Naive thymus-derived CD4-positive, alpha-beta T cell (primary cell): Measurements from ENCODE around the gene PTN. TPM values are rescaled to one million over a fixed set of nuclear protein-coding genes. Genes with fewer than 3 reads are reported as not detected.

ENCODE experiments used
- ATAC-seq: fragments of 150-1000 bp; cut with Tn5 transposase; 2 replicates; pipeline ENCODE4 v1.10.0; 2021; ENCODE audit warnings: mild to moderate bottlenecking, moderate library complexity
- CTCF ChIA-PET: fragments of 350-600 bp; sonication (Branson Sonifier 250); formaldehyde crosslinking; loops from one replicate; lab custom pipeline; 2021; ENCODE audit warnings: antibody characterized with exemption; lab: Charles Lee
- POLR2A ChIA-PET: fragments of 350-600 bp; sonication (Branson Sonifier 250); formaldehyde crosslinking; loops from one replicate; lab custom pipeline; 2021; ENCODE audit warnings: antibody characterized with exemption, inconsistent platforms; lab: Charles Lee
- DNase-seq, 9 donors: peaks; one replicate each; pipeline versions ENCODE4 v3.0.0 to v3.0.0-alpha.2; 2020 to 2022; ENCODE audit warnings: mixed read lengths in 1 of 9
- H3K27ac ChIP-seq: one replicate; pipeline ENCODE4 v1.7.0; 2013; ENCODE audit warnings: mild to moderate bottlenecking, low read depth, low read length, moderate library complexity
- H3K27me3 ChIP-seq, 2 donors: one replicate each; pipeline ENCODE4 v1.7.0; 2013; ENCODE audit warnings: low read length in 2 of 2, mild to moderate bottlenecking in 2 of 2, moderate library complexity in 2 of 2; ENCODE audit not compliant: control insufficient read depth in 2 of 2, insufficient read depth in 2 of 2
- H3K36me3 ChIP-seq, 3 experiments: 1 replicate in 2 of 3; 2 replicates in 1 of 3; pipeline ENCODE4 v1.7.0; 2013; ENCODE audit warnings: low read length in 3 of 3, mild to moderate bottlenecking in 3 of 3, moderate library complexity in 1 of 3; ENCODE audit not compliant: insufficient read depth in 3 of 3, control insufficient read depth in 2 of 3
- H3K4me1 ChIP-seq, 2 donors: one replicate each; pipeline ENCODE4 v1.7.0; 2013; ENCODE audit warnings: low read length in 2 of 2, mild to moderate bottlenecking in 2 of 2, moderate library complexity in 1 of 2; ENCODE audit not compliant: control insufficient read depth in 2 of 2, insufficient read depth in 2 of 2
- H3K4me3 ChIP-seq: 2 replicates; pipeline ENCODE4 v1.7.0; 2013; ENCODE audit warnings: mild to moderate bottlenecking, low read length
- H3K9me3 ChIP-seq, 3 experiments: 1 replicate in 2 of 3; 2 replicates in 1 of 3; pipeline ENCODE4 v1.7.0; 2013; ENCODE audit warnings: low read length in 3 of 3; ENCODE audit not compliant: control insufficient read depth in 2 of 3
- H3K27ac Mint-ChIP-seq, 9 donors: one replicate each; pipeline ENCODE4 v1.8.0; 2020 to 2022; ENCODE audit warnings: mixed read lengths in 9 of 9, mild to moderate bottlenecking in 8 of 9, moderate library complexity in 5 of 9, inconsistent platforms in 2 of 9
- H3K27me3 Mint-ChIP-seq, 5 donors: one replicate each; pipeline ENCODE4 v1.8.0; 2021 to 2022; ENCODE audit warnings: mixed read lengths in 5 of 5, mild to moderate bottlenecking in 1 of 5
- H3K36me3 Mint-ChIP-seq, 5 donors: one replicate each; pipeline ENCODE4 v1.8.0; 2020 to 2022; ENCODE audit warnings: mixed read lengths in 5 of 5, mild to moderate bottlenecking in 3 of 5, inconsistent platforms in 1 of 5
- H3K4me1 Mint-ChIP-seq, 7 donors: one replicate each; pipeline ENCODE4 v1.8.0; 2020 to 2022; ENCODE audit warnings: mixed read lengths in 7 of 7, mild to moderate bottlenecking in 3 of 7, inconsistent platforms in 1 of 7
- H3K4me3 Mint-ChIP-seq, 10 donors: one replicate each; pipeline ENCODE4 v1.8.0; 2020 to 2022; ENCODE audit warnings: mild to moderate bottlenecking in 10 of 10, mixed read lengths in 10 of 10, moderate library complexity in 6 of 10, inconsistent platforms in 2 of 10
- H3K9me3 Mint-ChIP-seq, 11 donors: one replicate each; pipeline ENCODE4 v1.8.0; 2020 to 2022; ENCODE audit warnings: mixed read lengths in 11 of 11, mild to moderate bottlenecking in 4 of 11, inconsistent platforms in 1 of 11, moderate library complexity in 1 of 11
- intact Hi-C, 2 donors: fragments of 100-400 bp; cut with micrococcal nuclease; formaldehyde crosslinking; loops; one replicate each; pipeline ENCODE4 v1.15.1; 2023
- polyA plus RNA-seq, 2 donors: library from polyadenylated mRNA; unstranded; fragments of 300-500 nt; fragmentation: Illumina TruSeq; gene quantifications; one replicate each; pipeline ENCODE4 v1.2.3, GENCODE V29; 2021
- total RNA-seq, 6 experiments: library from RNA in 5 of 6; stranded (reverse) in 5 of 6; gene quantifications; 1 replicate in 5 of 6; 2 replicates in 1 of 6; pipeline ENCODE4 v1.2.3 and lab custom pipeline; 2021 to 2026

The PTN gene
- total and polyA plus RNA-seq, 7 experiments from 2014 or later: not detected

- ATAC-seq: no peak
- H3K9me3 Mint-ChIP-seq: peaks cover 0 to 9% (median 2%) of the 10 kb centered on the region in 11 donors
- intact Hi-C loops: no loop called here
These were observed 38.8 kb downstream of the PTN start for GRCh38 chr7:137304624-137305235.

GRCh38 chr7:137304165-137304564, 39.4 kb downstream of the PTN start:
- H3K9me3 ChIP-seq: no peaks in the 10 kb centered on the region
- H3K36me3 Mint-ChIP-seq: no peaks in the 10 kb centered on the region
- H3K9me3 Mint-ChIP-seq: peaks cover 0 to 8% (median 2%) of the 10 kb centered on the region in 11 donors
- ATAC-seq: no peak
- H3K4me3 ChIP-seq: no peak overlapping the region
- no peaks in the 10 kb centered on the region for H3K4me1 ChIP-seq
- ChIA-PET CTCF (no interaction called here), POLR2A (no interaction called here)
- H3K27me3 Mint-ChIP-seq: no peaks in the 10 kb centered on the region
- no peaks in the 10 kb centered on the region for H3K4me1 Mint-ChIP-seq
- H3K4me3 Mint-ChIP-seq: no peak overlapping the region
- H3K27ac ChIP-seq: no peak overlapping the region
- no peak for DNase-seq
- no peak overlapping the region for H3K27ac Mint-ChIP-seq
- intact Hi-C loops: no loop called here
- H3K27me3 ChIP-seq: no peaks in the 10 kb centered on the region
- no peaks in the 10 kb centered on the region for H3K36me3 ChIP-seq

More at GRCh38 chr7:137304624-137305235, 38.8 kb downstream of the PTN start:
- CTCF ChIA-PET: no interaction called here
- no peak overlapping the region for H3K27ac ChIP-seq
- no peak overlapping the region for H3K4me3 ChIP-seq
- Mint-ChIP-seq H3K4me3 (no peak overlapping the region), H3K36me3 (no peaks in the 10 kb centered on the region), H3K4me1 (no peaks in the 10 kb centered on the region), H3K27me3 (no peaks in the 10 kb centered on the region), H3K27ac (no peak overlapping the region)
- H3K4me1 ChIP-seq: no peaks in the 10 kb centered on the region
- no peaks in the 10 kb centered on the region for H3K27me3 ChIP-seq
- no peak for DNase-seq
- POLR2A ChIA-PET: no interaction called here
- no peaks in the 10 kb centered on the region for H3K9me3 ChIP-seq
- no peaks in the 10 kb centered on the region for H3K36me3 ChIP-seq

DNA sequence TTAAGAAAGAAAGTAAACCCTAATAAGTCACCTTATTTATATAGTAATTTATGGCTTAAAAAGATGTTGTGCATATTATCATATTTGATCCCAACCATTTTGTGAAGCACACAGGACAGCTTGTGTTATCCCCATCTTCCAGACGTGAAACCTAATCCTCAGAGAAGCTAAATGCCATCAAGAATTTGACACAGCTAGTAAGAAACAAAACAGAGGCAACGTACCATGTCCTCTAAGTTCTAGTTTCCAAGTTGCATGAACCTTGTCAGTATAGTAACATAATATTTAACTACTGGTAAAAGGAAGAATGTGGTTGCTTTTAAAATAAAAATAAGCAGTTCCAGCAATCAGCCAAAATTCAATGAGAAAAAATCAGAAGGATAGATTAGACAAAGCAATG, 41.5 kb downstream of the PTN start:
- Histone ChIP-seq H3K9me3 (no peaks in the 10 kb centered on the region), H3K27me3 (no peaks in the 10 kb centered on the region), H3K4me3 (no peak overlapping the region), H3K36me3 (no peaks in the 10 kb centered on the region), H3K27ac (no peak overlapping the region), H3K4me1 (no peaks in the 10 kb centered on the region)
- Mint-ChIP-seq H3K4me3 (no peak overlapping the region), H3K36me3 (no peaks in the 10 kb centered on the region), H3K9me3 (peaks cover 0 to 9% (median 2%) of the 10 kb centered on the region in 11 donors), H3K27ac (no peak overlapping the region), H3K27me3 (no peaks in the 10 kb centered on the region), H3K4me1 (no peaks in the 10 kb centered on the region)
- CTCF ChIA-PET: no interaction called here
- no peak for ATAC-seq
- POLR2A ChIA-PET: no interaction called here
- DNase-seq: no peak
- intact Hi-C loops: no loop called here

GRCh38 chr7:137298464-137298794, 45.1 kb downstream of the PTN start:
- Histone ChIP-seq H3K27ac (no peak overlapping the region), H3K36me3 (no peaks in the 10 kb centered on the region), H3K4me1 (no peaks in the 10 kb centered on the region), H3K9me3 (no peaks in the 10 kb centered on the region), H3K27me3 (no peaks in the 10 kb centered on the region), H3K4me3 (no peak overlapping the region)
- Mint-ChIP-seq H3K27ac (no peak overlapping the region), H3K27me3 (no peaks in the 10 kb centered on the region), H3K4me1 (no peaks in the 10 kb centered on the region), H3K4me3 (no peak overlapping the region), H3K9me3 (peaks cover 0 to 9% (median 0%) of the 10 kb centered on the region in 11 donors), H3K36me3 (no peaks in the 10 kb centered on the region)
- ChIA-PET CTCF (no interaction called here), POLR2A (no interaction called here)
- DNase-seq: no peak
- intact Hi-C loops: no loop called here
- no peak for ATAC-seq

DNA sequence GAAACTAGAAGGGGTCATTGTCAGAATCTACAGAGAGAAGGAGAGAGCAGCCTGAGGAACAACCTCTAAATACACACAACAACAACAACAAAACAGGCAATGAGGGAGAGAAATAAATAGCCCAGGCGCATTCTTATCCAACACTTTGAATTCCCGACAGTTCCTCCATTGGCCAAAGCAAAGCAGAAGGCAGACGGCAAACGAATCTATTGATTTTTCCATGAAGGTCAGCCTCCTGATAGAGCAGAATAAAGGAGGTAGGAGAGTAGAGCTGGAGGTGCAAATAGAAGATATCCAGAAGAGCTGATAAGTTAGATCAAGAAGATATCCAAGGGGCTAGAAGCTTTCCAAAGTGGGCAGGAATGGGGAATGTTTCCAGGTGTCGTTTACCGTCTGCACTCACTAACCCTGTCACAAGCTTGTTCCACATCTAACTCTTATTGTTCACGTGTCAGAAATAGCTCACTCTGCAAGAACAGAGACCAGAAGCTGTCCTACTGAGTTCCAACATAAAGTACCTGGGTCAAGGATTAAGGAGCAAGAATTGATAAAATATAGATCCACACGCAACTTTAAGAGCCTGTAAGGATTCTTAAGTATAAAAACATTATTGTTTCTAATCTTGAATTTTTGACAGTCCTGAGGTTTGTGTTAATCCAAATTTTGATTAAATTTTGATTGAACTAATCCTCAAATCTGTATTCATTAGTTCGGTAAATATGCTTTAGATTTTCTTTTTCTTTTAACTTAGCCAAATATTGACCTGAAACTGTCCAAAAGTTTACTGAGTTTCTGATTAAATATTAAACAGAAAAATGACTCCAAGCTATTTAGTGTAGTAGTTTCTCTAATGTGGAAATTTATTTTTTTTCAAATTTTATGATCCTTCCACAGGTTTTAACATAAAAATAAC, 45.7 kb downstream of the PTN start:
- no peaks in the 10 kb centered on the region for H3K27me3 Mint-ChIP-seq
- ChIA-PET CTCF (no interaction called here), POLR2A (no interaction called here)
- no peaks in the 10 kb centered on the region for H3K27me3 ChIP-seq
- no peaks in the 10 kb centered on the region for H3K36me3 Mint-ChIP-seq
- no peak for ATAC-seq
- no peak overlapping the region for H3K27ac ChIP-seq
- peaks cover 0 to 9% (median 0%) of the 10 kb centered on the region in 11 donors for H3K9me3 Mint-ChIP-seq
- H3K9me3 ChIP-seq: no peaks in the 10 kb centered on the region
- no peak overlapping the region for H3K27ac Mint-ChIP-seq
- no peaks in the 10 kb centered on the region for H3K36me3 ChIP-seq
- no peak for DNase-seq
- no peaks in the 10 kb centered on the region for H3K4me1 Mint-ChIP-seq
- intact Hi-C loops: no loop called here
- no peaks in the 10 kb centered on the region for H3K4me1 ChIP-seq
- H3K4me3 Mint-ChIP-seq: no peak overlapping the region
- no peak overlapping the region for H3K4me3 ChIP-seq

DNA sequence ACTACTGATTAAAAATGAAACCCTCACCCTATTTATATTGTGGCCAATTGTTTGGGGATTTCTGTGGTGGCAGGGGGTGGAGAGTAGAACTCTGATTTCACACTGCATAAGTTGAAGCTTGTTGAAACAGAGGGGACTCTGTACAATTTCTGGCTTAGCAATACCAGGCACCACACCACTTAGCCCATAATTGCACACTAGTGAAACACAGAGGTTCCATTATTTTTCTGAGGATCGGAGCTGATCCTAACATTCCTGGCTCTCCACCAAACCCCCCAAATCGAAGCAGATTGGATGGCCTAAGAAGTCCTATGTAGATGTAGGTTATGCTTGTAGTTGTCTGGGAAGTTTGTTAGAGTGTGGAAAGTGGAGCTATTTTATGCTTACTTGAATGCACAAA, 47.0 kb downstream of the PTN start:
- no peak overlapping the region for H3K27ac Mint-ChIP-seq
- Histone ChIP-seq H3K27me3 (no peaks in the 10 kb centered on the region), H3K4me1 (no peaks in the 10 kb centered on the region), H3K9me3 (no peaks in the 10 kb centered on the region), H3K27ac (no peak overlapping the region), H3K36me3 (no peaks in the 10 kb centered on the region), H3K4me3 (no peak overlapping the region)
- POLR2A ChIA-PET: no interaction called here
- ATAC-seq: no peak
- DNase-seq: no peak
- CTCF ChIA-PET: no interaction called here
- H3K4me3 Mint-ChIP-seq: no peak overlapping the region
- no peaks in the 10 kb centered on the region for H3K27me3 Mint-ChIP-seq
- H3K36me3 Mint-ChIP-seq: no peaks in the 10 kb centered on the region
- H3K4me1 Mint-ChIP-seq: no peaks in the 10 kb centered on the region
- intact Hi-C loops: no loop called here
- H3K9me3 Mint-ChIP-seq: peaks cover 0 to 12% (median 0%) of the 10 kb centered on the region in 11 donors
